K562 (cell line): Measurements from ENCODE around the gene SYNM. TPM values are rescaled to one million over a fixed set of nuclear protein-coding genes. Genes with fewer than 3 reads are reported as not detected.
A peak's percentile ranks its signal among the peaks of the same experiment; 100 is the strongest.

ENCODE experiments used
- ATAC-seq: fragments of 200-7000 bp; cut with Tn5 transposase; 3 replicates; pipeline ENCODE4 v1.9.1; 2020; ENCODE audit warnings: moderate library complexity
- BruUV-seq: library from RNA; stranded (reverse); fragments of 400-500 nt; replicated peaks from 2 replicates; lab custom pipeline; 2021; lab: Mats Ljungman, UMichigan
- CTCF ChIA-PET: fragments of 300-600 bp; formaldehyde crosslinking; extraction: SDS; loops from one replicate; lab custom pipeline; 2021; ENCODE audit warnings: low intra/inter-chr PET ratio; lab: Yijun Ruan, JAX
- POLR2A ChIA-PET: fragments of 300-600, 350-650 bp; sonication (Branson Sonifier 250); formaldehyde crosslinking; extraction: SDS; loops from one replicate; lab custom pipeline; 2021; ENCODE audit warnings: antibody characterized with exemption, inconsistent platforms; lab: Yijun Ruan, JAX
- DNase-seq, 4 experiments: peaks; one replicate each; pipeline versions ENCODE4 v3.0.0 to v3.0.0-alpha.2; 2011 to 2018; ENCODE audit warnings: low spot score in 3 of 4, mixed read lengths in 3 of 4; ENCODE audit errors: extremely low read depth in 1 of 4
- FAIRE-seq: peaks from 2 replicates; lab custom pipeline; 2011; peaks lifted over from hg19 to GRCh38; lab: Jason Lieb, UNC
- H2AFZ ChIP-seq: 2 replicates; pipeline ENCODE4 v1.6.0; 2011; ENCODE audit warnings: low read depth, low read length, control low read depth, inconsistent platforms
- H3K27ac ChIP-seq: fragments of 200-600 bp; 3 replicates; pipeline ENCODE4 v1.8.0; 2011; ENCODE audit warnings: low read depth, mild to moderate bottlenecking, control low read depth, inconsistent platforms, low read length, moderate library complexity, mixed read lengths; ENCODE audit errors: extremely low read depth
- H3K27me3 ChIP-seq, 2 experiments: fragments of 300-600 bp in 1 of 2; 2 replicates in 1 of 2; 3 replicates in 1 of 2; pipeline versions ENCODE4 v1.6.0 to v1.8.0; 2011; ENCODE audit warnings: inconsistent platforms in 2 of 2, low read length in 2 of 2, mild to moderate bottlenecking in 1 of 2, mixed read lengths in 1 of 2, moderate library complexity in 1 of 2; ENCODE audit not compliant: control insufficient read depth in 2 of 2, insufficient read depth in 2 of 2
- H3K36me3 ChIP-seq: fragments of 300-600 bp; 3 replicates; pipeline ENCODE4 v1.8.0; 2011; ENCODE audit warnings: mild to moderate bottlenecking, low read length, inconsistent platforms; ENCODE audit not compliant: control insufficient read depth, insufficient read depth
- H3K4me1 ChIP-seq, 2 experiments: fragments of 200-600 bp in 1 of 2; replicated peaks in 1 of 2; 2 replicates in 1 of 2; 3 replicates in 1 of 2; pipeline versions ENCODE4 v1.5.1 to v1.8.0; 2011; ENCODE audit warnings: inconsistent platforms in 2 of 2, low read length in 2 of 2, mild to moderate bottlenecking in 1 of 2, mixed read lengths in 1 of 2, moderate library complexity in 1 of 2; ENCODE audit not compliant: control insufficient read depth in 2 of 2, insufficient read depth in 2 of 2
- H3K4me2 ChIP-seq: 2 replicates; pipeline ENCODE4 v1.6.1; 2011; ENCODE audit warnings: low read length, control low read depth, inconsistent platforms, mixed read lengths; ENCODE audit not compliant: insufficient read depth
- H3K4me3 ChIP-seq: fragments of 200-600 bp; sonication (generic), shearing (Covaris generic); 2 replicates; pipeline ENCODE4 v1.5.1; 2016; ENCODE audit warnings: control low read depth, inconsistent platforms
- H3K79me2 ChIP-seq: fragments of 200-600 bp; 3 replicates; pipeline ENCODE4 v1.8.0; 2011; ENCODE audit warnings: low read length, inconsistent platforms; ENCODE audit not compliant: control insufficient read depth, insufficient read depth
- H3K9ac ChIP-seq, 2 experiments: 2 replicates each; pipeline versions ENCODE4 v1.6.0 to v1.6.1; 2011; ENCODE audit warnings: low read depth in 2 of 2, low read length in 2 of 2, control low read depth in 1 of 2, inconsistent platforms in 1 of 2, mild to moderate bottlenecking in 1 of 2, mixed read lengths in 1 of 2; ENCODE audit not compliant: insufficient read depth in 1 of 2
- H3K9me1 ChIP-seq: one replicate; pipeline ENCODE4 v1.6.0; 2011; ENCODE audit warnings: inconsistent platforms, mild to moderate bottlenecking, low read length, moderate library complexity; ENCODE audit not compliant: control insufficient read depth, insufficient read depth
- H3K9me3 ChIP-seq: replicated peaks from 2 replicates; pipeline ENCODE4 v1.5.1; 2011; ENCODE audit warnings: low read depth, low read length, inconsistent platforms; ENCODE audit not compliant: control insufficient read depth, insufficient read depth
- H4K20me1 ChIP-seq: replicated peaks from 2 replicates; pipeline ENCODE4 v1.6.1; 2011; ENCODE audit warnings: low read length, inconsistent platforms, mixed read lengths; ENCODE audit not compliant: control insufficient read depth, insufficient read depth
- CREB3L1 ChIP-seq: fragments of 450-650 bp; IDR thresholded peaks from 2 replicates; pipeline ENCODE4 v1.6.1; 2014; ENCODE audit warnings: low read depth, mild to moderate bottlenecking, moderate library complexity, borderline replicate concordance
- HINFP ChIP-seq: fragments of 450-650 bp; conservative IDR thresholded peaks from 2 replicates; pipeline ENCODE4 v1.6.1; 2016; ENCODE audit warnings: missing genetic modification characterization, low read depth, mild to moderate bottlenecking, control low read depth, missing compliant biosample characterization
- NRF1 ChIP-seq, 2 experiments: fragments of 450-650 bp; IDR thresholded peaks in 1 of 2; conservative IDR thresholded peaks in 1 of 2; 2 replicates each; pipeline ENCODE4 v1.6.1; 2014; ENCODE audit warnings: mild to moderate bottlenecking in 2 of 2
- WGBS: fragments of 100-300 bp; shearing (Covaris generic); methylation state at CpG from one replicate; pipeline ENCODE4 v1.1.6; 2016; ENCODE audit warnings: low coverage, mixed read lengths; ENCODE audit not compliant: insufficient coverage; ENCODE audit errors: missing lambda C conversion rate; 5-methylcytosine and 5-hydroxymethylcytosine counted together
- in situ Hi-C: fragments of 300-500 bp; cut with MboI; formaldehyde crosslinking; loops from 4 replicates; pipeline ENCODE4 v1.15.0; 2018; ENCODE audit warnings: inconsistent platforms, mixed read lengths
- intact Hi-C: fragments of 100-400 bp; cut with micrococcal nuclease; formaldehyde crosslinking; loops from 2 replicates; pipeline ENCODE4 v1.14.2; 2022
- polyA plus RNA-seq, 8 experiments: library from polyadenylated mRNA; depleted of rRNA in 4 of 8; stranded (reverse) in 5 of 8; unstranded in 3 of 8; fragments of >200 nt; fragmentation: Nextera tagmentation in 2 of 8; fragmentation: Illumina TruSeq in 1 of 8; extraction: Ambion mirVana in 2 of 8; extraction: Trizol in 1 of 8; gene quantifications; 2 replicates each; pipeline versions ENCODE4 v1.2.1 to v1.2.3, GENCODE V29; 2011 to 2014; ENCODE audit warnings: inconsistent platforms in 1 of 8, missing spikeins in 1 of 8
- total RNA-seq, 7 experiments: library from RNA; depleted of rRNA in 6 of 7; stranded (reverse); fragments of >200 nt in 6 of 7; fragmentation: Illumina TruSeq in 2 of 7; extraction: Trizol in 2 of 7; gene quantifications; 2 replicates each; pipeline versions ENCODE4 v1.2.1 to v1.2.3, GENCODE V29; 2011 to 2021; ENCODE audit warnings: low replicate concordance in 1 of 7

SYNM gene
- total and polyA plus RNA-seq, 9 of the 15 experiments (the other 6 are each of a cell fraction or from before 2014, with no cell fraction given) = 0.01 to 0.42 (median 0.13) TPM

GRCh38 chr15:99125061-99125891 is 20.4 kb downstream of the SYNM start:
- no TSS peak for BruUV-seq
- no peaks in the 10 kb centered on the region for H3K9me1 ChIP-seq
- peak in 1 of 2 experiments; percentile 32; a peak in 2 of 4 replicates for TF ChIP-seq NRF1 (conservative IDR thresholded peaks at IDR 0.05 in 1 of 2, IDR thresholded peaks at IDR 0.05 in 1 of 2)
- TF ChIP-seq HINFP = no peak
- no peak for TF ChIP-seq CREB3L1
- ATAC-seq (peak; percentile 62), FAIRE-seq (no peak), DNase-seq (peak in 1 of 4 experiments; percentile 19)
- no peak overlapping the region for H3K27ac ChIP-seq
- WGBS = 6% methylated on average over 28 of the region's 29 CpGs
- peaks cover 6 to 45% of the 10 kb centered on the region in 2 experiments; a peak in 4 of 5 replicates for H3K27me3 ChIP-seq
- intact Hi-C loops (no loop called here), in situ Hi-C loops (no loop called here)
- H2AFZ ChIP-seq = no peak overlapping the region
- no peaks in the 10 kb centered on the region for H3K9me3 ChIP-seq
- H3K9ac ChIP-seq = no peak overlapping the region; a peak in 1 of 4 replicates
- H3K4me1 ChIP-seq = peaks cover 5 to 25% of the 10 kb centered on the region in 2 experiments; a peak in 3 of 5 replicates
- CTCF ChIA-PET = no interaction called here
- no peaks in the 10 kb centered on the region for H3K36me3 ChIP-seq
- POLR2A ChIA-PET = interaction anchor here (0.6 to 2.0 kb wide), 6 partner anchors 11 to 365 kb away, joined by 3 to 5 read pairs (median 4); no protein-coding TSS in a partner anchor
- no peaks in the 10 kb centered on the region for H4K20me1 ChIP-seq
- no peaks in the 10 kb centered on the region for H3K79me2 ChIP-seq
- no peak overlapping the region for H3K4me3 ChIP-seq
- no peak overlapping the region; the same call in 1 of the 2 replicates for H3K4me2 ChIP-seq
